H1 (cell line): ENCODE measurements around the gene SMG7. TPM values are rescaled to one million over a fixed set of nuclear protein-coding genes. Genes with fewer than 3 reads are reported as not detected.

Experiments
- ASH2L ChIP-seq: fragments of 200-600, 300-600 bp; sonication (generic); IDR thresholded peaks from one replicate; pipeline ENCODE4 v1.7.1; 2017; ENCODE audit warnings: low read length
- BACH1 ChIP-seq: IDR thresholded peaks from 2 replicates; pipeline ENCODE4 v1.6.1; 2012; ENCODE audit warnings: low read length, improper control_type of control experiment
- CBX8 ChIP-seq: fragments of 300-800, 300-1000 bp; sonication (generic); IDR thresholded peaks from 2 replicates; pipeline ENCODE4 v1.7.1; 2016; ENCODE audit warnings: low read depth, low read length, borderline replicate concordance
- SRF ChIP-seq: IDR thresholded peaks from 2 replicates; pipeline ENCODE4 v1.6.1; 2011; ENCODE audit warnings: mild to moderate bottlenecking, low read depth, low read length, moderate library complexity
- polyA plus RNA-seq, 7 experiments: library from polyadenylated mRNA; depleted of rRNA in 3 of 7; stranded (reverse) in 5 of 7; unstranded in 2 of 7; fragments of >200 nt in 5 of 7; fragments of 200-250 nt in 2 of 7; gene quantifications; 1 replicate in 5 of 7; 2 replicates in 1 of 7; 4 replicates in 1 of 7; pipeline versions ENCODE4 v1.2.1 to v1.2.3, GENCODE V29; 2011 to 2013; ENCODE audit warnings: missing spikeins in 2 of 7, mixed read lengths in 2 of 7
- total RNA-seq: library from RNA; stranded (reverse); fragmentation: NEBNext Ultra II Directional; extraction: Animal tissue kit (Norgen Biotek cat#: 25700); gene quantifications from 2 replicates; pipeline ENCODE4 v1.2.1, GENCODE V29; 2021
- TF ChIP-seq, protein P1 (sequence below): IDR thresholded peaks from 2 replicates; pipeline ENCODE4 v1.6.1; 2011; ENCODE audit warnings: low read depth, mild to moderate bottlenecking, low read length; ENCODE audit not compliant: insufficient read depth

The SMG7 gene
- total and polyA plus RNA-seq, 2 of the 8 experiments (the other 6 are each of a cell fraction or from before 2014, with no cell fraction given): 39.3 to 65.6 TPM

DNA sequence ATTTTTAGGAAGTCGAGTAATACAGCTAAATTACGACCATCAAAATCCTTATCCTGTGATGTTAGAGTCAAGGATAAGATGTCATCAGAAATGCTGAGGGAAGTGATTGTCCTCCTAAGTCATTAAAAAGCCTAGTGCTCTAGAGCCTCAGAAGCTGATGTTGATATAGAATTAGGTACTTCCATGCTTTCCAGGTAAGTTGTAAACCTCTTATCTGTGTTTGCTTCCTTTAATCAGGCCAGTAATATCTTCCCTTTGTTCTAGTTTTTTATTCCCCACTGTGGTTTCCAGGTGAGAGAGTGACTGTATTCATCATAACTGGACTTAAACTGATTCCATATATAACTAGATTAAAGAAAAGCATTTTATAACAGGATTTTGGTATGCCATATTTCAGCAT, 44.4 kb downstream of the SMG7 start (continued):
- TF ChIP-seq ASH2L: no peak
- no peak for TF ChIP-seq CBX8
- TF ChIP-seq, protein P1, sequence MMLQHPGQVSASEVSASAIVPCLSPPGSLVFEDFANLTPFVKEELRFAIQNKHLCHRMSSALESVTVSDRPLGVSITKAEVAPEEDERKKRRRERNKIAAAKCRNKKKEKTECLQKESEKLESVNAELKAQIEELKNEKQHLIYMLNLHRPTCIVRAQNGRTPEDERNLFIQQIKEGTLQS: no peak
- TF ChIP-seq SRF: no peak
- no peak for TF ChIP-seq BACH1
